ENCODE data around the gene SORL1. TPM values are rescaled to one million over a fixed set of nuclear protein-coding genes. Genes with fewer than 3 reads are reported as not detected.

Gene SORL1
- total and polyA plus RNA-seq, 9 of the 15 experiments (the other 6 are each of a cell fraction or from before 2014, with no cell fraction given): 0.01 to 0.66 TPM; not detected in 7

DNA sequence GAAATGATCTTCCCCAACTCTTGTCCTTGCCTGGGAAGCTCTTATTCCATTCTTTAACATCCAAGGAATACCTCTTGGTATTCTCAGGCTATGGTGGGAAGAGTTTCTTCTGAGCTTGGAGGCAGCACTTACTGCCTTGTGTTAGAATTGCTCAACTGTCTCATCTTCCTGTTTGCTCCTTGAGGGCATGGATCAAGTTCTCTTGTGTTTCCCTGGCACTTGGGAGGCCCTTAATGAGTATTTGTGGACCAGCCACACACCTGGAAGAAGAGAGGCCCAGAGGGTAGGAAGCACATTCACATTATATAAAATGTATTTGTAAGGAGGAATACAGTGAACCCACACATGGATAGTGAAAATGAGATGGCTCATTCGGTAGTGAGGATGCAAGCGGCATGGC is 4.0 kb downstream of the SORL1 start:
- H3K4me3 ChIP-seq: no peak overlapping the region
- H3K27me3 ChIP-seq (ENCODE audit: control insufficient read depth in 2 of 2, insufficient read depth in 2 of 2, low read length in 2 of 2): peaks cover 12 to 33% of the 10 kb centered on the region in 2 experiments; a peak in 4 of 5 replicates
- TF ChIP-seq ETS2 (tag; IDR thresholded peaks at IDR 0.05; ENCODE audit: borderline replicate concordance, poor library complexity, severe bottlenecking): no peak
- TF ChIP-seq SP1 (CRISPR knock-in tag; IDR thresholded peaks at IDR 0.05): no peak
- TF ChIP-seq, protein P1, sequence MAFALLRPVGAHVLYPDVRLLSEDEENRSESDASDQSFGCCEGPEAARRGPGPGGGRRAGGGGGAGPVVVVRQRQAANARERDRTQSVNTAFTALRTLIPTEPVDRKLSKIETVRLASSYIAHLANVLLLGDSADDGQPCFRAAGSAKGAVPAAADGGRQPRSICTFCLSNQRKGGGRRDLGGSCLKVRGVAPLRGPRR (CRISPR knock-in tag; IDR thresholded peaks at IDR 0.05): no peak
- TF ChIP-seq ZNF780A (CRISPR knock-in tag; IDR thresholded peaks at IDR 0.05): no peak
- no peak for TF ChIP-seq IFI16 (CRISPR knock-in tag; IDR thresholded peaks at IDR 0.05)
- TF ChIP-seq ZNF57 (CRISPR knock-in tag; IDR thresholded peaks at IDR 0.05): no peak
- TF ChIP-seq, protein P2, sequence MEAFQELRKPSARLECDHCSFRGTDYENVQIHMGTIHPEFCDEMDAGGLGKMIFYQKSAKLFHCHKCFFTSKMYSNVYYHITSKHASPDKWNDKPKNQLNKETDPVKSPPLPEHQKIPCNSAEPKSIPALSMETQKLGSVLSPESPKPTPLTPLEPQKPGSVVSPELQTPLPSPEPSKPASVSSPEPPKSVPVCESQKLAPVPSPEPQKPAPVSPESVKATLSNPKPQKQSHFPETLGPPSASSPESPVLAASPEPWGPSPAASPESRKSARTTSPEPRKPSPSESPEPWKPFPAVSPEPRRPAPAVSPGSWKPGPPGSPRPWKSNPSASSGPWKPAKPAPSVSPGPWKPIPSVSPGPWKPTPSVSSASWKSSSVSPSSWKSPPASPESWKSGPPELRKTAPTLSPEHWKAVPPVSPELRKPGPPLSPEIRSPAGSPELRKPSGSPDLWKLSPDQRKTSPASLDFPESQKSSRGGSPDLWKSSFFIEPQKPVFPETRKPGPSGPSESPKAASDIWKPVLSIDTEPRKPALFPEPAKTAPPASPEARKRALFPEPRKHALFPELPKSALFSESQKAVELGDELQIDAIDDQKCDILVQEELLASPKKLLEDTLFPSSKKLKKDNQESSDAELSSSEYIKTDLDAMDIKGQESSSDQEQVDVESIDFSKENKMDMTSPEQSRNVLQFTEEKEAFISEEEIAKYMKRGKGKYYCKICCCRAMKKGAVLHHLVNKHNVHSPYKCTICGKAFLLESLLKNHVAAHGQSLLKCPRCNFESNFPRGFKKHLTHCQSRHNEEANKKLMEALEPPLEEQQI (IDR thresholded peaks at IDR 0.05): no peak
- TF ChIP-seq PRPF4 (IDR thresholded peaks at IDR 0.05; ENCODE audit: insufficient read depth, low read depth, low read length, poor library complexity, severe bottlenecking): no peak
- no peak for TF ChIP-seq ATF7 (IDR thresholded peaks at IDR 0.05)
- TF ChIP-seq, protein P3, sequence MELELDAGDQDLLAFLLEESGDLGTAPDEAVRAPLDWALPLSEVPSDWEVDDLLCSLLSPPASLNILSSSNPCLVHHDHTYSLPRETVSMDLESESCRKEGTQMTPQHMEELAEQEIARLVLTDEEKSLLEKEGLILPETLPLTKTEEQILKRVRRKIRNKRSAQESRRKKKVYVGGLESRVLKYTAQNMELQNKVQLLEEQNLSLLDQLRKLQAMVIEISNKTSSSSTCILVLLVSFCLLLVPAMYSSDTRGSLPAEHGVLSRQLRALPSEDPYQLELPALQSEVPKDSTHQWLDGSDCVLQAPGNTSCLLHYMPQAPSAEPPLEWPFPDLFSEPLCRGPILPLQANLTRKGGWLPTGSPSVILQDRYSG (tag; conservative IDR thresholded peaks at IDR 0.05; ENCODE audit: low read depth): no peak
- TF ChIP-seq ZNF316 (IDR thresholded peaks at IDR 0.05): no peak
- no peak for TF ChIP-seq SMARCE1 (IDR thresholded peaks at IDR 0.05)
- TF ChIP-seq BMI1 (IDR thresholded peaks at IDR 0.05; ENCODE audit: low read length): no peak
- TF ChIP-seq ZNF165 (CRISPR knock-in tag; IDR thresholded peaks at IDR 0.05; ENCODE audit: borderline replicate concordance): no peak
- in situ Hi-C loops (cut with MboI) (no loop called here), intact Hi-C loops (cut with micrococcal nuclease) (loop anchor here (10.0 kb wide), 1 partner anchor 139 kb away; no protein-coding TSS in a partner anchor)
- peaks cover 0 to 9% of the 10 kb centered on the region in 2 experiments; a peak in 2 of 5 replicates for H3K4me1 ChIP-seq (replicated peaks in 1 of 2; ENCODE audit: control insufficient read depth in 2 of 2, insufficient read depth in 2 of 2, low read length in 2 of 2)
- H3K9ac ChIP-seq (ENCODE audit: insufficient read depth in 1 of 2, low read depth in 2 of 2, low read length in 2 of 2): no peak overlapping the region
- FAIRE-seq (no peak), ATAC-seq (no peak), DNase-seq (ENCODE audit: extremely low read depth in 1 of 4, low spot score in 3 of 4) (no peak)
- H3K9me3 ChIP-seq (replicated peaks; ENCODE audit: control insufficient read depth, insufficient read depth, low read depth, low read length): no peaks in the 10 kb centered on the region
- ChIA-PET CTCF (ENCODE audit: low intra/inter-chr PET ratio) (no interaction called here), POLR2A (no interaction called here)
- no peak overlapping the region for H3K4me2 ChIP-seq (ENCODE audit: insufficient read depth, low read length)
- 4% methylated on average over 2 of the region's 2 CpGs for WGBS (ENCODE audit: insufficient coverage, low coverage, missing lambda C conversion rate)
- H3K9me1 ChIP-seq (ENCODE audit: control insufficient read depth, insufficient read depth, low read length): no peaks in the 10 kb centered on the region
- no peak overlapping the region for H2AFZ ChIP-seq (ENCODE audit: low read depth, low read length)
- H3K27ac ChIP-seq (ENCODE audit: extremely low read depth, low read depth, low read length): no peak overlapping the region
- H3K36me3 ChIP-seq (ENCODE audit: control insufficient read depth, insufficient read depth, low read length): no peaks in the 10 kb centered on the region
- no TSS peak for BruUV-seq (replicated peaks)
- H3K79me2 ChIP-seq (ENCODE audit: control insufficient read depth, insufficient read depth, low read length): no peaks in the 10 kb centered on the region
- no peaks in the 10 kb centered on the region for H4K20me1 ChIP-seq (replicated peaks; ENCODE audit: control insufficient read depth, insufficient read depth, low read length)
